ENCODE results near the gene RFC3.

RFC3 gene

DNA sequence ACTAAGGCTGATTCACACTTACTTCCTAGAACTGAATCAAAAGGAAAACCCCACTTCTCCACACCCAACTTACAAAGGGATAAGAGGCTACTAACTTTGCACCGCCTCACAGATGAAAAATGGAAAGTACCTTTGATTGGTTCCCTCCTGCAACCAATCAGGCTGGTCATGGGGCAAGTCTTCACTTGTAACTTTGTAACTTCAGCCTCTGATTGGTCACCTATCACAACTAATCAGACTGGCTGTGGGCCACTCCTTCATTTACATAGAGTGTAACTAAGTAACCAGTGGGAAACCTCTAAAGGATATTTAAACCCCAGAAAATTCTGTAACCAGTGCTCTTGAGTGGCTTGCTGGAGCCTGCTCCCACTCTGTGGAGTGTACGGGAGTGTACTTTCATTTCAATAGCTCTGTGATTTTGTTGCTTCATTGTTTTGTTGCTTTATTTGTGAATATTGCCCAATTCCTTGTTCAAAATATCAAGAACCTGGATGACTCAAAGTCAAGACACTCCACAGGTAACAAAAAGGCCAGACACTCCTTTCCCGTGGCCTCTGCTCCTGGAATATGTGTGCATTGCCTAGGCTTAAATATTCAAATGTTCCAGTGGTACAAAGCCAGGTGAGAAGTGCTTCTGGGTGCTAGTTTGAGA, 50.5 kb downstream of the RFC3 start:
- no peak for DNase-seq

DNA sequence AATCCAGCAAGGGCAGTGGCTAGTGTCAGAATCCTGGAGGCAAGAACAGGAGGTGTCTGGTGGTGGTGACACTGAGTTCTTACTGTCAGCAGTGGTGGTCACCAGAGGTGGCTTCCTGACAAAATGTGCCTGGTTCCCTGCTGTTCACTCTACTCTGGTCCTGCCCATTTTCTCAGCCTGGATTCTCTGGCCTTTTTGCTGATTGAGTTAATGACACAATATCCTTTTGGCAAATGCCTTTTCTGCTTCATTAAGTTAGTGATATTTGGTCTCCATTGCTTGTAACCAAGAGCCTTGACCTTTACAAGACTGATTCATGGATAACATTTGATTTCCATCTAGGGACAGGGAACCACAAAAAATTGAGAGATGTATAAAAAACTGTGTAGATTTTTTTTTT, 51.1 kb downstream of the RFC3 start:
- DNase-seq, result no peak

- no peak for DNase-seq
Measured at GRCh38 chr13:33870046-33870668, 52.2 kb downstream of the RFC3 start.

DNA sequence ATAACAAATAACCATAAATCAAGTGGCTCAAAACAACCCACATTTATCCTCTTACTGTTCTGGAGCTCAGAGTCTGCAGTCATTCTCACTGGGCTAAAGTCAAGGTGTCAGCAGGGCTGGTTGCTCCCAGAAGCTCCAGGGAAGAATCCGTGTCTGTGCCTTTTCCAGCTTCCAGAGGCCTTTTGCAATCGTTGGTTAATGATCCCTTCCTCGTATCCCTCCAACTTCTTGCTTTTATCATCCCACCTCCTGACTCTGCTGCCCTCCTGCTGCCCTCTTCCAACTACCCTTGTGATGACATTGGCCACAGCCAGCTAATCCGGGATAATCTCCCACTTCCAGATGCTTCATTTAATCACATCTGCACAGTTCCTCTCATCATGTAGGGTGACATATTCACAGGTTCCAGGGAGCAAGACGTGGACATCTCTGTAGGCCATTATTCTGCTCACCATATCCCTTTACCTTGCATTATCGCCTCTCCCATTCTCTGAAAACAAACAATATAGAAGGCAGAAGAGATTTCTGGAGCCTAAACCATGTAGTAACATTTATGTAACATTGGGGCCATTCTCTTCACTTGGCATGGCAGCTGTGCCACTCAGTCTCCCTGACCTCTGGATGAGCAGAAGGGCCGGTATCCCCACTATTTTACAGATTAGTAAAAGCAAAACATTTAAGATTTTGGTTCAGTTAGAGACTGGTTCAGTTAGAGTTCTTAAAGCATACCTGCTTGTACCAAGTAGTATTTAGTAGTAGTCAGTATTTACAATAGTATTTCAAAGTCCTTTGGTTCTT, 53.5 kb downstream of the RFC3 start:
- DNase-seq, result no peak

- no peak for DNase-seq
Measured at GRCh38 chr13:33872005-33872351, 54.0 kb downstream of the RFC3 start.

DNA sequence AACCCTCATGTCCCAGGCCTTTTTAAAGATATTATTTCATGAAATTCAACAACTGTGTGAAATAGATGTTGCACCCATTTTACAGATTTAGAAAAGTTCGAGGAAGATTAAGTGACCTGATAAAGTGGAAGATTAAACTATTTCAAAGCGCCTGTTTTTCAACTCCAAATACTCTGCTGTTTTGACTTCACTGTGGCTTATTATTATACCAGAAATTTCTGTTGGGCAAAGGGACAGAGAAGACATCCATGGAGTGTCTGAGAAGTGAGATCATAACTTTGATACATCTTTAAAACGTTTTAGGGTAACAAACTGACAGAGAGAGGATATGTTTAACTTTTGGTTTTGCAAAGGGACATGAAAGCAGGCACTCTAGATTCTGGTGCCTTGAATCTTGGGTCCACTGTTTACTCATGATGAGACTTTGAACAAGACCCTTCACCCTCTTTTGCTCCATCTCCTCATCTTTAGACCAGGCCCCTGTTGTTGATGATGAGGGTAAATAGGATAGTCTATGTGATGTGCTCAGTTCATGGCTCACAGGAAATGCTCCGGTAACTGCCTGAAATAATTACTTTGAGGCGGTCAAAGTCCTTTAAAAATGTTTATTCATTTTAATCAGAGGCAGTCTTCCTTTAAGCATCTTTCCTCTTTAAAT, 55.4 kb downstream of the RFC3 start:
- DNase-seq, result no peak

DNA sequence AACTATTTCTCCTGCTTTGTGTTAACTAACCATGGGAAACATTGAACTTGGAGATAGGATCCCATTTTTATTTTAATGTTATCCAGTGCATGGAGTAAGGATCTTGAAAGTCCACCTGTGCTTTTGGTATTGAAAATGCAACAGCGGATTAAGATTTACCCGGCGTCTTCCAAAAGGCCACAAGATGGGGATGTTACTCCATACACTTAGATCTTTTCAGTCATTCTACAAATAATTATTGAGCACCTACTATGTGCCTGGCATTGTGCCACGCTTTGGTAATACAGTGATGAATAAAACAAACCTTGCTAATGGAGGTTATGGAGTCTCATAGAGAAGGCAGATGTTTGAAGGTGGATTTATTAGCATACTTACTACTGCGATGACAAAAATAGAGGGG, 56.9 kb downstream of the RFC3 start:
- no peak for DNase-seq

DNA sequence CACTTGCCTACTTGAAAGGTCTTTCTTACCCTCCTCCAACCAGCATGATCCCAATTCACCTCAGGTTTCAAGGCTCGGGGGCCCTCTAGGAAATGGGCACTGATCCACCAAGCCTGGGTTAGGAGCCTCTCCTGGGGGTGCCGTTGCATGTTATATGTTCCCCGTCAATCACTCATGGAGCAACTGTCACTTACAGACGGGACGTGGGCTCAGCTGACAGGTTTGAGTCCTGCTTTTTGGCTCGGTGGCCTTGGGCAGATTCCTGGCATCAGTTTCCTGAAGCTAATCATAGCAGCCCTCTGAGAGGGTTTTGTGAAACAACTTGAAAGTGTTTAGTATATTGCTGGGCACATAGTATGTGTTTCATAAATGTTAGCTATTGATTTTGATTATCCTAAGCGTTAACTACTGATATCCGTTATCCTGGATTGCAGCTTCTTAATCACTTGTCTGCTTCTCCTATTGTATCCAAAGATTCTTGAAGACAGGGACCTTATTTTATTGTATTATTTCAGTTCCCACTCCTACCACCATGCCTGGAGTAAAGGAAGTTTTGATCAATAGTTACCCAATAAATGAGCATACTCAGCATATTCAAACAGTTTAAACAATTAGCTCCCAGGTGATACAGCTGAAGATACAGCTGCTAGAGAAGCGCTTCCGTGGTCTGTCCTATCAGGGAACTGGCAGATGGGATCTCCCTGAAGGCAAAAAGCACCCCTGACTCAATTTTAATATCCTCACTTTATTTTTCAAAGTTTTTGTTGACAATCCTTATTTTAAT, 57.9 kb downstream of the RFC3 start:
- no peak for DNase-seq

- DNase-seq, result no peak
Measured at GRCh38 chr13:33876716-33877394, 58.9 kb downstream of the RFC3 start.

DNA sequence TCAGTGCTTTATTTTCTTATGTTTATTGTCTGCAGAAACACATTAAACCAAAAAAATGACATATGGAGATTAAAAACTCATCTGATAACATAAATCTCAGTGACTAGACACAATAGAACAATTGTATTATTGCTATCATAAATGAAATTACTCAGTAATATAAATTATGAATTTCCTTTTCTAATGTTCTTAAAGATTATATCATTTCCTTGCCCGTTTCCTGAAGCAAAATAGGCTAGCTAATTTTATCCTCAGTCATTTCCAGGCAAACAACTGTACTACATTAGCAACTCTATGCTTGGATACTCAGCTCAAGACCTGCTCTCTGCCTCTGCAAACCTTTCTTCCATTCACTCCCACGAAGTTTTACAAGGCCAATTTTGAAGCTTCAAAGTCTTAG, 61.2 kb downstream of the RFC3 start:
- DNase-seq, result no peak

GRCh38 chr13:33882804-33883203, 64.9 kb downstream of the RFC3 start:
- no peak for DNase-seq

- DNase-seq, result no peak
Measured at GRCh38 chr13:33884531-33885220, 66.7 kb downstream of the RFC3 start.
